HG03460 (cell line): ENCODE results near the gene HCRTR1.
"Not testable (repeated sequence)": the region's sequence is repeated elsewhere in the genome, so short reads cannot be mapped to it uniquely, and the experiment has no call there.

Experiments
- ATAC-seq: cut with Tn5 transposase; IDR thresholded peaks from one replicate; pipeline ENCODE4 v1.9.1; 2021; ENCODE audit not compliant: unreplicated experiment

HCRTR1 gene

GRCh38 chr1:31581821-31582810 lies 35.4 kb upstream of the HCRTR1 start:
- no peak for ATAC-seq

- no peak for ATAC-seq
These were observed 34.2 kb upstream of the HCRTR1 start for GRCh38 chr1:31583082-31583994.

- no peak for ATAC-seq
These were observed 33.3 kb upstream of the HCRTR1 start for GRCh38 chr1:31583995-31584868.

GRCh38 chr1:31584869-31585735 lies 32.4 kb upstream of the HCRTR1 start:
- ATAC-seq: no peak

GRCh38 chr1:31585736-31586365 lies 31.6 kb upstream of the HCRTR1 start:
- no peak for ATAC-seq

GRCh38 chr1:31586376-31587327 lies 30.8 kb upstream of the HCRTR1 start:
- no peak for ATAC-seq

GRCh38 chr1:31587328-31587699 lies 30.2 kb upstream of the HCRTR1 start:
- not testable (repeated sequence) for ATAC-seq

- ATAC-seq: no peak
These were observed 29.6 kb upstream of the HCRTR1 start for GRCh38 chr1:31587720-31588423.

GRCh38 chr1:31588751-31589515 lies 28.6 kb upstream of the HCRTR1 start:
- ATAC-seq: no peak

- ATAC-seq: no peak
These were observed 25.9 kb upstream of the HCRTR1 start for GRCh38 chr1:31591425-31592093.

GRCh38 chr1:31592132-31592531 lies 25.4 kb upstream of the HCRTR1 start:
- ATAC-seq: no peak

- no peak for ATAC-seq
These were observed 24.3 kb upstream of the HCRTR1 start for GRCh38 chr1:31593136-31593665.

GRCh38 chr1:31593770-31594632 lies 23.5 kb upstream of the HCRTR1 start:
- ATAC-seq: no peak

- ATAC-seq: no peak
These were observed 21.4 kb upstream of the HCRTR1 start for GRCh38 chr1:31595836-31596736.
